ENCODE results near the gene PLEKHG3. TPM values are rescaled to one million over a fixed set of nuclear protein-coding genes. Genes with fewer than 3 reads are reported as not detected.

PLEKHG3 gene
- total and polyA plus RNA-seq, 10 of the 15 experiments (the other 5 are each of a cell fraction or from before 2014, with no cell fraction given), result 0.03 to 0.73 (median 0.07) TPM; not detected in 5

- H2AFZ ChIP-seq (ENCODE audit: control insufficient read depth, low read depth, low read length), result no peak overlapping the region
- no peaks in the 10 kb centered on the region for H3K36me3 ChIP-seq (ENCODE audit: control insufficient read depth in 2 of 2, insufficient read depth in 2 of 2, low read length in 1 of 2)
- in situ Hi-C loops (cut with MboI) (no loop called here), intact Hi-C loops (cut with micrococcal nuclease; ENCODE audit: unreplicated experiment) (no loop called here)
- TF ChIP-seq CUX1 (IDR thresholded peaks at IDR 0.05; ENCODE audit: insufficient replicate concordance, low read depth, low read length) (no peak), PAX8 (IDR thresholded peaks at IDR 0.05) (no peak), CBFB (IDR thresholded peaks at IDR 0.05; ENCODE audit: low read depth) (no peak), KLF5 (IDR thresholded peaks at IDR 0.05; ENCODE audit: partially characterized antibody) (no peak)
- ChIA-PET CTCF (interaction anchor here (0.7 to 0.9 kb wide), 2 partner anchors 8 to 11 kb away, joined by 3 read pairs; no protein-coding TSS in a partner anchor), RAD21 (ENCODE audit: unreplicated experiment) (no interaction called here), SMC1A (ENCODE audit: uncharacterized antibody, unreplicated experiment) (no interaction called here), POLR2A (no interaction called here)
- H3K27me3 ChIP-seq (replicated peaks in 1 of 2; ENCODE audit: control insufficient read depth in 2 of 2, insufficient read depth in 2 of 2, low read length in 1 of 2), result peaks cover 0 to 3% of the 10 kb centered on the region in 2 experiments; a peak in 3 of 4 replicates
- ATAC-seq (no peak), FAIRE-seq (no peak), DNase-seq (ENCODE audit: low read depth, low spot score) (no peak)
- no TSS peak for BruUV-seq (replicated peaks)
- H3K27ac ChIP-seq (ENCODE audit: control insufficient read depth, insufficient read depth), result no peak overlapping the region
- no peaks in the 10 kb centered on the region for H3K79me2 ChIP-seq (ENCODE audit: control insufficient read depth, insufficient read depth, low read length)
- H3K4me1 ChIP-seq (ENCODE audit: control insufficient read depth, insufficient read depth, low read length), result no peaks in the 10 kb centered on the region
- no peak overlapping the region for H3K4me2 ChIP-seq (ENCODE audit: control insufficient read depth, insufficient read depth)
- no peaks in the 10 kb centered on the region for H3K9me3 ChIP-seq (replicated peaks; ENCODE audit: control insufficient read depth, insufficient read depth, low read length)
- H3K9ac ChIP-seq (ENCODE audit: control insufficient read depth, insufficient read depth, low read length), result no peak overlapping the region
- WGBS (ENCODE audit: insufficient coverage, insufficient replicate concordance, low lambda C conversion rate, missing lambda C conversion rate), result 54% methylated on average over 6 of the region's 6 CpGs
- H3K4me3 ChIP-seq, result no peak overlapping the region
- no peaks in the 10 kb centered on the region for H4K20me1 ChIP-seq (ENCODE audit: control insufficient read depth, insufficient read depth)
Measured at GRCh38 chr14:64752909-64753308, 48.7 kb downstream of the PLEKHG3 start.
